Keratinocyte (primary cell): ENCODE measurements around the gene TMEM119.

Source experiments
- EZH2 ChIP-seq: IDR thresholded peaks from one replicate; pipeline ENCODE4 v1.6.1; 2012; ENCODE audit warnings: inconsistent platforms, mild to moderate bottlenecking, low read length, moderate library complexity
- TF ChIP-seq, protein P1 (sequence below), 3 experiments: IDR thresholded peaks in 1 of 3; conservative IDR thresholded peaks in 1 of 3; optimal IDR thresholded peaks in 1 of 3; 2 replicates in 2 of 3; 3 replicates in 1 of 3; pipeline versions ENCODE3 to v1.5.1; 2011; ENCODE audit warnings: low read length in 3 of 3, mild to moderate bottlenecking in 3 of 3, moderate library complexity in 2 of 3, control low read depth in 1 of 3, inconsistent platforms in 1 of 3; ENCODE audit not compliant: insufficient read depth in 2 of 3; ENCODE audit errors: extremely low read depth in 1 of 3

DNA sequence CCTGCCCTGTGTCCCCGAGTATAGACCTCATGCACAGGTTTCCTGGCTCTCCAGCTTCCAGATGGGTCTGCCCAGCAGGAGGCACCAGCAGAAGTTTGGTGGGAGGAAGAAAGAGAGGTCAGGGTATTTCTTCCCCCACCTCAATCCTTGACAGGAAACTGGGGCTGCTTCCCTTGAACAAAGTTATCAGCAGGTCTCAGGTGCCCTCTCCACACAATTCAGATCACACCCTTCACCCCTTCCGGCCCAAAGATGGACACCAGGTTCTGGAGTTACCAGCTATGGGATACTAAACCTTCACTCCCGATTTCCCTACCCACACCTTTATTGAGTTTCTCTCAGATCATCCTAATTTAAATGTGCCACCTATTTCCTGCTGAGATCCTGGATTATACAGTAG lies 38.1 kb downstream of the TMEM119 start:
- TF ChIP-seq, protein P1, sequence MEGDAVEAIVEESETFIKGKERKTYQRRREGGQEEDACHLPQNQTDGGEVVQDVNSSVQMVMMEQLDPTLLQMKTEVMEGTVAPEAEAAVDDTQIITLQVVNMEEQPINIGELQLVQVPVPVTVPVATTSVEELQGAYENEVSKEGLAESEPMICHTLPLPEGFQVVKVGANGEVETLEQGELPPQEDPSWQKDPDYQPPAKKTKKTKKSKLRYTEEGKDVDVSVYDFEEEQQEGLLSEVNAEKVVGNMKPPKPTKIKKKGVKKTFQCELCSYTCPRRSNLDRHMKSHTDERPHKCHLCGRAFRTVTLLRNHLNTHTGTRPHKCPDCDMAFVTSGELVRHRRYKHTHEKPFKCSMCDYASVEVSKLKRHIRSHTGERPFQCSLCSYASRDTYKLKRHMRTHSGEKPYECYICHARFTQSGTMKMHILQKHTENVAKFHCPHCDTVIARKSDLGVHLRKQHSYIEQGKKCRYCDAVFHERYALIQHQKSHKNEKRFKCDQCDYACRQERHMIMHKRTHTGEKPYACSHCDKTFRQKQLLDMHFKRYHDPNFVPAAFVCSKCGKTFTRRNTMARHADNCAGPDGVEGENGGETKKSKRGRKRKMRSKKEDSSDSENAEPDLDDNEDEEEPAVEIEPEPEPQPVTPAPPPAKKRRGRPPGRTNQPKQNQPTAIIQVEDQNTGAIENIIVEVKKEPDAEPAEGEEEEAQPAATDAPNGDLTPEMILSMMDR (optimal IDR thresholded peaks at IDR 0.05 in 1 of 3, IDR thresholded peaks at IDR 0.05 in 1 of 3, conservative IDR thresholded peaks at IDR 0.05 in 1 of 3; ENCODE audit: extremely low read depth in 1 of 3, insufficient read depth in 2 of 3, low read length in 3 of 3): peak; percentile 3 to 26 (median 17)
- TF ChIP-seq EZH2: no peak
